Activated T-helper 2 cell treated with anti-CD3 and anti-CD28 coated beads, Interferon-gamma antibody, Interleukin-2, Interleukin-4, amounts not matched to agents 10 μg/mL and 5 μg/mL and 100 μg/mL, durations not matched to agents 14 hours and 24 hours and 36 hours (primary cell): ENCODE results near the gene C13orf46. TPM values are rescaled to one million over a fixed set of nuclear protein-coding genes. Genes with fewer than 3 reads are reported as not detected.
A peak's percentile ranks its signal among the peaks of the same experiment; 100 is the strongest.

Experiments
- DNase-seq: peaks from one replicate; pipeline ENCODE4 v3.0.0; 2021; ENCODE audit warnings: low spot score
- H3K27ac Mint-ChIP-seq: one replicate; pipeline ENCODE4 v1.8.0; 2021; ENCODE audit warnings: mixed read lengths
- H3K27me3 Mint-ChIP-seq: one replicate; pipeline ENCODE4 v1.8.0; 2021; ENCODE audit warnings: low read depth, mixed read lengths
- H3K36me3 Mint-ChIP-seq: one replicate; pipeline ENCODE4 v1.8.0; 2021; ENCODE audit warnings: low read depth, mixed read lengths
- H3K4me1 Mint-ChIP-seq: one replicate; pipeline ENCODE4 v1.8.0; 2021; ENCODE audit warnings: low read depth, mixed read lengths
- H3K4me3 Mint-ChIP-seq: one replicate; pipeline ENCODE4 v1.8.0; 2021; ENCODE audit warnings: low read depth, mild to moderate bottlenecking, moderate library complexity, mixed read lengths
- H3K9me3 Mint-ChIP-seq: one replicate; pipeline ENCODE4 v1.8.0; 2021; ENCODE audit warnings: mixed read lengths
- intact Hi-C: fragments of 100-400 bp; cut with micrococcal nuclease; formaldehyde crosslinking; loops from one replicate; pipeline ENCODE4 v1.15.1; 2023
- total RNA-seq: library from RNA; stranded (reverse); gene quantifications from 2 replicates; pipeline ENCODE4 v1.2.3, GENCODE V29; 2022

Gene C13orf46
- total RNA-seq, 1 donor from 2014 or later: 0.27 TPM

DNA sequence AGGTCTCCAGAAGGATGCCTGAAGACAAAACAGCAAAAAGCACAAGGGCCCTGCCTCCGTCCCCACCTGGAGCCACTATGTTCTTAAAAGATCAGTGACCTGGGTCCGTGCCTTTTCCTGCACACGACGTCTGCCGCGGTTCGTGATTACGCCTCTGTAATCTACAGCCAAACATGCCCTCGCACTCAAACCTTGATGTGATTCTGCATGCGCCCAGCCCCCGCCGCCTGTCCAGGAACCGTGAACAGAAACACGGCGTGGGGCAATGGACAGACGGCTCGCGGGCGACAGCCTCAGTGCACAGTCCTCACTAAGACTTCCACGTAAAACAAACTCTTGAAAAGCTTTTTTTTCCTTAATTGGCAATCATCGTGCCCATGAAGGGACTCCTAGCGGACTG lies 15.5 kb downstream of the C13orf46 start:
- Mint-ChIP-seq H3K4me1 (no peaks in the 10 kb centered on the region), H3K9me3 (peaks cover 46% of the 10 kb centered on the region), H3K36me3 (no peaks in the 10 kb centered on the region), H3K27me3 (no peaks in the 10 kb centered on the region), H3K27ac (no peak overlapping the region), H3K4me3 (no peak overlapping the region)
- DNase-seq: no peak
- intact Hi-C loops: no loop called here

DNA sequence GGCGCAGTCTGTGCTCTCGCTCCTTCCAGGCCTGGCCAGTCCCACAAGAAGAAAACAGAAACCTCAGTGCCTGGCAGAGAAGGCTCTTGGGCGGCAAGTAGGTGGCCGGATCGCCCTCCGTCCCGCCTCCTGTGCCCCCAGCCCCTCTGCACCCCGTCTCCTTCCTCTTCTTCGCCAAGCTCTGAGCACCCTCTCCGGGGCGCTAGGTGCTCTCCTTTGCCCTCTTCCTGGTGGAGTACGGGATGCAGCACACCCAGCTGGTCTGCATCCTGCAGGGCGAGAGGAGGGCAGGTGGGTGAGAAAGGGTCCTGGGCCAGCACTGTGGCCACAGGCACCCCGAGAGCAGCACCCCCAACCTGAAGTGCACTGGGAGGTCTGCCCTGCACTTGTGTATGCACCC lies 17.3 kb downstream of the C13orf46 start:
- intact Hi-C loops: no loop called here
- H3K4me1 Mint-ChIP-seq: no peaks in the 10 kb centered on the region
- peaks cover 42% of the 10 kb centered on the region for H3K9me3 Mint-ChIP-seq
- no peaks in the 10 kb centered on the region for H3K36me3 Mint-ChIP-seq
- no peak overlapping the region for H3K4me3 Mint-ChIP-seq
- H3K27me3 Mint-ChIP-seq: no peaks in the 10 kb centered on the region
- no peak overlapping the region for H3K27ac Mint-ChIP-seq
- no peak for DNase-seq

DNA sequence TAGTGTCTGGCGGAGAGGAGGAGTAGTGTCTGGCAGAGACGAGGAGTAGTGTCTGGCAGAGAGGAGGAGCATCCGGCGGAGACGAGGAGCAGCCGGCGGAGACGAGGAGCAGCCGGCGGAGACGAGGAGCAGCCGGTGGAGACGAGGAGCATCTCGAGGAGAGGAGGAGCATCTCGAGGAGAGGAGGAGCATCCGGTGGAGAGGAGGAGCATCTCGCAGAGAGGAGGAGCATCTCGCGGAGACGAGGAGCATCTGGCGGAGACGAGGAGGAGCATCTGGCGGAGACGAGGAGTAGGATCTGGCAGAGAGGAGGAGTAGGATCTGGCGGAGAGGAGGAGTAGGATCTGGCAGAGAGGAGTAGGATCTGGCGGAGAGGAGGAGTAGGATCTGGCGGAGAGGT lies 18.2 kb downstream of the C13orf46 start:
- no peaks in the 10 kb centered on the region for H3K4me1 Mint-ChIP-seq
- no peaks in the 10 kb centered on the region for H3K27me3 Mint-ChIP-seq
- DNase-seq: no peak
- H3K9me3 Mint-ChIP-seq: peaks cover 39% of the 10 kb centered on the region
- H3K4me3 Mint-ChIP-seq: no peak overlapping the region
- no peaks in the 10 kb centered on the region for H3K36me3 Mint-ChIP-seq
- intact Hi-C loops: no loop called here
- no peak overlapping the region for H3K27ac Mint-ChIP-seq

DNA sequence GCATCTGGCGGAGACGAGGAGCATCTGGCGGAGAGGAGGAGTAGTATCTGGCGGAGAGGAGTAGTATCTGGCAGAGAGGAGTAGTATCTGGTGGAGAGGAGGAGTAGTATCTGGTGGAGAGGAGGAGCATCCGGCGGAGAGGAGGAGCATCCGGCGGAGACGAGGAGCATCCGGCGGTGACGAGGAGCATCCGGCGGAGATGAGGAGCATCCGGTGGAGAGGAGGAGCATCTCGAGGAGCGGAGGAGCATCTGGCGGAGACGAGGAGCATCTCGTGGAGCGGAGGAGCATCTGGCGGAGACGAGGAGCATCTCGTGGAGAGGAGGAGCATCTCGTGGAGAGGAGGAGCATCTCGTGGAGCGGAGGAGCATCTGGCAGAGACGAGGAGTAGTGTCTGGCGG lies 18.6 kb downstream of the C13orf46 start:
- DNase-seq: no peak
- H3K27me3 Mint-ChIP-seq: no peaks in the 10 kb centered on the region
- intact Hi-C loops: no loop called here
- no peaks in the 10 kb centered on the region for H3K4me1 Mint-ChIP-seq
- no peak overlapping the region for H3K27ac Mint-ChIP-seq
- H3K9me3 Mint-ChIP-seq: peaks cover 35% of the 10 kb centered on the region
- H3K36me3 Mint-ChIP-seq: no peaks in the 10 kb centered on the region
- no peak overlapping the region for H3K4me3 Mint-ChIP-seq

DNA sequence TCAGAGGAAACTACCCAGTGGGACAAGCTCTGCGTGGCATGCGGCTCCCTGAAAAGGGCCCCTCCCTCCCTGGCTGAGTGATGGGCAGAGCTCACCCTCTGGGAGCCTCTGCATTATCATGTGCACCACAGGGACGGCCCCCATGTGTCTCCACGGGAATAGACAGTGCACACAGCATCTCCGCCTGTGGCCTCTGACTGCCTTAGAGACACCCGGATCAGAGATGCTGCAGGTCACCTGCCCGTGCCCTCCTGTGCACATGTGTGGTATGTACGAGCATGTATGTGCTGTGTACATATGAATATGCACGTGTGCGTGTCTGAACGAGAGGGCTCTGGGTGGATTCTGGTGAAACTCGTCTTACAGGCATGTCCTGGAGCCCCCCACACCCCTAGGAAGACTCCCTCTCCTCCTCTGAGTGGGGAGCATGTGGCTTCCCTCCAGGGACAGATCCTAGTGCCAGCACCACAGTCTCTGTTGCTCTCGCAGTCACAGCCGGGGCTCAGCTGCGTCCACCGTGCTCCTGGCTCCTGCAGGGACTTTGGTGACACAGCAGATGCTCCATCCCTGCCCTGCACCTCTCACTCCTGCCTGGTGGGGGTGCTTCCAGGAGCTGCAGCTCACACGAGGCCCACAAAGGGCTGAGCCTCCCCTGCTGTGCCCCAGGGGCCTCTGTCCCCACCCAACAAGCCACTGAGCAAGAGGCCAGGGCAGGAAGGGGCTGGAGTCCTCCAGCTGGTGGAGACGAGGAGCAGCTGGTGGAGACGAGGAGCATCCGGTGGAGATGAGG lies 19.6 kb downstream of the C13orf46 start:
- DNase-seq: no peak
- intact Hi-C loops: no loop called here
- Mint-ChIP-seq H3K27ac (no peak overlapping the region), H3K9me3 (peaks cover 28% of the 10 kb centered on the region), H3K4me1 (no peaks in the 10 kb centered on the region), H3K36me3 (no peaks in the 10 kb centered on the region), H3K4me3 (no peak overlapping the region), H3K27me3 (no peaks in the 10 kb centered on the region)

DNA sequence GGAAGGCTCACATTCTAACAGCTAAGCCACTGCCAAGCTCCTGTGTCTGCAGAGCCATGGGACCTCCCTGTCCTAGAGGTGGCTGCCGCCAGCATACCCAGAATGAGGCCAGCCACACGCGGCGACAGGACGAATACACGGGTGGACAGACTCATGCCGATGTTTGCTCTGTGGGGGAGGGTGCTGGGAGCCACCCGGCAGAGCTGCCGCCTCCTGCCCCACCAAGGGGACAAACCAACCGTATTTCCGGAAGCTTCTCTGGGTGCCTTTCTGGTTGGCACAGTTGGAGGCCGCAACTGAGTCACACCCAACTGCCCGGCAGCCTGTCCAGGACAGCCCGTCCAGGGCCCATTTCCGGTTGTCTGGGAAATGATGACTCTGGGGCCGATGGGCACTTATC lies 20.3 kb downstream of the C13orf46 start:
- Mint-ChIP-seq H3K36me3 (no peaks in the 10 kb centered on the region), H3K27me3 (no peaks in the 10 kb centered on the region), H3K4me1 (no peaks in the 10 kb centered on the region), H3K9me3 (peaks cover 21% of the 10 kb centered on the region), H3K27ac (no peak overlapping the region), H3K4me3 (no peak overlapping the region)
- intact Hi-C loops: no loop called here
- no peak for DNase-seq

DNA sequence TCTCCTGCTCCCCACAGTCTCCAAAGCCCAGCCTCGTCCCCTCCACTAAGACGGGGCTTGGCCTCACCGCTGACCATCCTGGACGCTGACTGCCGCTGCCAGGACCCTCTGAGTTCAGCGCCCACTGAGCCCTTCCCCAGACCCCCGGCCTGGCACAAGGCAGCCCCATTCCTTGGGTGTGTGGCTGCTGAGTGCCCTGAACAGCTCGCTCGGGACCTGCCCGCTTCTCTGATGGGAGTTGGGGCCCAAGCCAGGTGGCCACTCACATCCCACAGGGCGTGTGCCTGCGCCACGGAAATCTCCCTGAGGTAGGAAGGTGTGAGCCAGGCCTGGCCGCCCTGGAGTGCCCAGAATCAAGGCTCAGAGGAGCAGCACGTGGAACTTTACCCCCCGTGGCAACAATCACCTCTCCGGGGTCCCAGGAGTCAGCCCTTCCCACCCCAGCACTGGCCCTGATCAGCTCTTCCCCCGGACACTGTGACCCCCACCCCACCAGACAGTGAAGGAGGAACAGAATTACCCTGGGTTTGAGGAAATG lies 20.8 kb downstream of the C13orf46 start:
- no peaks in the 10 kb centered on the region for H3K36me3 Mint-ChIP-seq
- intact Hi-C loops: no loop called here
- no peaks in the 10 kb centered on the region for H3K4me1 Mint-ChIP-seq
- no peaks in the 10 kb centered on the region for H3K27me3 Mint-ChIP-seq
- H3K9me3 Mint-ChIP-seq: peaks cover 16% of the 10 kb centered on the region
- no peak overlapping the region for H3K4me3 Mint-ChIP-seq
- H3K27ac Mint-ChIP-seq: no peak overlapping the region
- no peak for DNase-seq

DNA sequence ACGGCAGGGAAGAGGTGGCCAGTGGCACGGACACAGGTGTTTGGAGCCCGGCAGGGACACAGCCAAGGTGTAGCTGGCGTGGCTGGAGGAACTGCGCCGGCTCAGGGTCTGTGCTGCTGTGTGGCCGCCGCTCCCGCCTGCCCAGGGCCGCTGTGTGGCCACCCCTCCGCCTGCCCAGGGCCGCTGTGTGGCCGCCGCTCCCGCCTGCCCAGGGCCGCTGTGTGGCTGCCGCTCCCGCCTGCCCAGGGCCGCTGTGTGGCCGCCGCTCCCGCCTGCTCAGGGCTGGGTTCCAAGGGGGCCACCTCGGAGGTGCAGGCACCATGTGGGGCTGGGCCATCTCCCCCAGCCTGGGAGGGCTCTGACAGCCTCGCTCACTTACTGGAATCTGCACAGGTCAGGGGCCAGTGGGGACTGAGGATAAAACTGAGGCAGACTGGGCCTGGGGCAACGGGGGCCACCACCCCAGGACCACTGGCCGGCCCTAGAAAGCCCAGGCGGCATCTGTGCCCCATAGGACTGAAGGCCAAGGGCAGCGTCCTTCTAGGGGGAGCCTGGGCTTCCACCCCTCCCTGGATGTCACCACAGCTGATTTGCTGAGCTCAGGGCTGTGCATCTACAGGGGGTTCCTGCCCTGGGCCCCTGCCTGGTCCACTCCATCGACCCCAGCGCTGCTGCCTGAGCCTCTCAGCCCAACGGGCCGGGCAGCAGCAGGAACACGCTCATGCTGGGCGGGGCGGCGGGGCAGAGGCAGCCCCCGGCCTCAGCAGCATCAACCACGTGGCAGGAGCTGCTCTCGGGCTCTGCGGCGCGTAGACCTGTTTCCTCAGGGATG lies 21.5 kb downstream of the C13orf46 start:
- H3K4me3 Mint-ChIP-seq: no peak overlapping the region
- H3K27ac Mint-ChIP-seq: no peak overlapping the region
- intact Hi-C loops: no loop called here
- H3K27me3 Mint-ChIP-seq: no peaks in the 10 kb centered on the region
- no peak for DNase-seq
- H3K36me3 Mint-ChIP-seq: no peaks in the 10 kb centered on the region
- no peaks in the 10 kb centered on the region for H3K4me1 Mint-ChIP-seq
- H3K9me3 Mint-ChIP-seq: peaks cover 9% of the 10 kb centered on the region

DNA sequence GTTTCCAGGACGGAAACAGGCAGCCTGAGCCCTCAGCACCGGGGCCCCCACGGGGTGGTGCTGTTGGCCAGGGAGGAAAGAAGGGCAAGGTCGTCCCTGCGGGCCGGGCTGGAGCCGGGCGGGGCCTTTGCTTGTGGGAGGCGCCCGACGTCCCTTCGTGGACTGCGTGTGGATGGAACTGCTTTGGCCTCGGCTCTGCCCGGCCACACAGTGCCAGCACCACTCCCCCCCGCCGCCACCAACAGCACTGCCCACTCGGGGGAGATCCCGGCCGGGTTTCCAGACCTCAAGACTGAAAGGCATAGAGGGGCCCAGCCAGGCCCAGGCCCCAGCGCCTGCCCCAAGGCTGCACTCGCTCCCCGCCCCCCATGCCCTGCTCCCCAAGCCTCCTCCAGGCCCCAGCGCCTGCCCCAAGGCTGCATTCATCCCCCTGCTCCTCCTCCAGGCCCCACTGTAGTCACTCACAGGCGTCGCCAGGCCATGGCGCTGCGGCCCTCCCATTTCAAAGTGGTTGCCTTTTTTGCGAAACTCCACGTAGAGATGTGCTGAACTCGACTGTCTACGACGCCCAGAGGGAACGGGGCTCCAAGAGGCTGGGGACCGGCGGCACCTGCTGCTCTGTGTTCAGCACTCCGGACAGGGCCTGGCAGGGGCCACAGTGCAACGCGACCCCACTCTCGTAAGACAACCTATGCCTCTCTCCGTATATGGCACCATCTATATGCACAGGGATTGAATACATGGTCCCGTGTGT lies 22.5 kb downstream of the C13orf46 start:
- Mint-ChIP-seq H3K27me3 (no peaks in the 10 kb centered on the region), H3K4me1 (no peaks in the 10 kb centered on the region), H3K36me3 (no peaks in the 10 kb centered on the region), H3K9me3 (peaks cover 4% of the 10 kb centered on the region), H3K4me3 (no peak overlapping the region), H3K27ac (no peak overlapping the region)
- peak; percentile 30 for DNase-seq
- intact Hi-C loops: no loop called here

DNA sequence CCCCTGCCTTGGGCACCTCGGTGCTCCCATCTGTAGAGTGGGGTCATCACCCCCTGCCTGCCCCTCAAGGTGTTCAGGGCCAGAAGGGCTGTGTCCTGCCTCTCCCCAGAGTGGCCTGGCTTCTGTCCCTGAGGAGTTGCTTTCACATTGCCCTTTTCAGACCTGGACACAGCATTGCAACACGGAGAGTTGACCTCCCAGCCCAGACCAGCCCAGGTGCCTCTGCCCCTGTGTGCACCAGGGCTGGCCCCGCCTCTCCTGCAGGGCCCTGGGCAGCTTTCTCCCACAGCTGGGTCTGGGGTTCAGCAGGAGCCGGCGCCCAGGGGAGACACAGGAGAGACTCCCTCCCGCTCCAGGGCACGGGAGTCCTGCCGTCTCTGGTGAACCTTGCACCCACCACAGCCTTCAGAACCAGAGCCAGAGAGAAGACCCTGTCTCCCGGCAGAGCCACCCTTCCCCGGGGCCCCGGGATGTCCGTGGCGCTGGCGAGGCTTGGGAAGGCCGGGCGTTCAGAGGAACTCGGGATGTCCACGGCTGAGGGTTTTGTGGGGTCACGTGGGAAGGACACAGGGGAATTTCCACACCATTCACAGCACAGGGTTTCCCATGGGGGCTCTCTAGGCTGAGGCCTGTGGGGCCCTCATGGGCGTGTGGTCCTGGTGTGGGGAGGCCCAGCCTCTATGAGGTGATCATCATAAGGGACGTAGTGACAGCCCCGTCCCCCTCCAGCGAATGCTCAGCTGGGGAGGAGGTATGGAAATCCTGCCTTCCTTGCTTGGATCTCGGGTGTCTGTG lies 23.2 kb downstream of the C13orf46 start:
- no peaks in the 10 kb centered on the region for H3K4me1 Mint-ChIP-seq
- H3K27ac Mint-ChIP-seq: no peak overlapping the region
- DNase-seq: no peak
- H3K27me3 Mint-ChIP-seq: no peaks in the 10 kb centered on the region
- intact Hi-C loops: no loop called here
- no peak overlapping the region for H3K4me3 Mint-ChIP-seq
- no peaks in the 10 kb centered on the region for H3K9me3 Mint-ChIP-seq
- H3K36me3 Mint-ChIP-seq: no peaks in the 10 kb centered on the region

DNA sequence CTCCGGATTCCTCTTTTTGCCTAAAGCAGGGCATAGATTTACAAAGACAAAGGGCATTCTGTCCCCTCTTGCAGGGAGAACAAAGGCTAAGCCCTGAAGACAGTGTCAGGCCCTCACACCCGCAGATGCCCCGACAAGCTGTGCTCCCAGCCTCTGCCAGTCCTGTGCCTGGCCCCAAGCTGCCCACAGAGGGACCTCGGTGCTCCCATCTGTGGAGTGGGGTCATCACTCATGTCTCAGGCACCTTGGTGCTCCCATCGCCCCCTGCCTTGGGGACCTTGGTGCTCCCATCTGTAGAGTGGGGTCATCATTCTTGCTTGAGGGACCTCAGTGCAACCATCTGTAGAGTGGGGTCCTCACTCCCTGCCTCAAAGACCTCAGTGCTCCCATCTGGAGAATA lies 24.3 kb downstream of the C13orf46 start:
- H3K27me3 Mint-ChIP-seq: no peaks in the 10 kb centered on the region
- H3K4me3 Mint-ChIP-seq: no peak overlapping the region
- no peaks in the 10 kb centered on the region for H3K36me3 Mint-ChIP-seq
- no peak for DNase-seq
- H3K27ac Mint-ChIP-seq: no peak overlapping the region
- no peaks in the 10 kb centered on the region for H3K4me1 Mint-ChIP-seq
- intact Hi-C loops: no loop called here
- no peaks in the 10 kb centered on the region for H3K9me3 Mint-ChIP-seq

DNA sequence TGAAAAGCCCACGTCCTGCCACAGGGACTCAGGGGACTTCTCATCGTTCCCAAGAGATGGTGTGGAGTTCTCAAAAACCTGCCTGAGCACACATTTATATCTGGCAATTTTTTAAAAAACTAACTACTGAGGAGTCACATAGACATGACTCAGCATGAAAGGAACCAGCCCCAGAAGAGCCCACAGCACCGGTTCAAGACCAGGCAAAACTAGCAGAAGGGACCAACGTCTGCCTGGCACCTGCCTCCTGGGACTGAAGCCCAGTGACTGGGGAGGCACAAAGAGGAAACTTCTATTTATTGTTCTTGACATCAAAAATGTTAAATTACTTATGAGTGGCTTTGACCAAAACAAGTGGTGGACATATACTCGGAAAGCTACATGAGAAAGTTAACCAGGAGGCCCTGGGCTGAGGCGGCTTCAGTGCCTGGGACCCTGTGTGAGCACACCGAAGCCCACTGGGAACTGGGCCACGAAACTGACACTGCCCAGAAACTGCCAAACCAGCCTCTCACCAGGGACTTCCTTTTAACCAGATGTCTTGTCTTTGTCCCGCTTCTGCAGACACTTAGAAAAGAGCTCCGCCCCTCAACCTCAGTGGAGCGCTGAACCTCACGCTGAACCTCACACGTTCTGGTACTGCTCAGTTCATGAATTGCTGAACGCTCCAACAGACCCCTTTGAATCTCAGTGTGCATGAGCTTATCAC lies 25.7 kb downstream of the C13orf46 start:
- no peaks in the 10 kb centered on the region for H3K27me3 Mint-ChIP-seq
- no peak for DNase-seq
- H3K36me3 Mint-ChIP-seq: no peaks in the 10 kb centered on the region
- no peaks in the 10 kb centered on the region for H3K9me3 Mint-ChIP-seq
- H3K4me3 Mint-ChIP-seq: no peak overlapping the region
- no peaks in the 10 kb centered on the region for H3K4me1 Mint-ChIP-seq
- intact Hi-C loops: no loop called here
- no peak overlapping the region for H3K27ac Mint-ChIP-seq
